ENCODE results near the gene PDE4D.

- TF ChIP-seq CTCF (IDR thresholded peaks at IDR 0.05; ENCODE audit: extremely low read depth in 1 of 2, insufficient read depth in 1 of 2, low read depth in 1 of 2, low read length in 2 of 2) (no peak), EZH2 (IDR thresholded peaks at IDR 0.05; ENCODE audit: borderline replicate concordance, low read depth, low read length, severe bottlenecking) (no peak), POLR2A (IDR thresholded peaks at IDR 0.05; ENCODE audit: low read depth, low read length) (no peak), POLR2AphosphoS5 (IDR thresholded peaks at IDR 0.05; ENCODE audit: insufficient read depth, low read depth, low read length) (no peak), JUN (IDR thresholded peaks at IDR 0.05; ENCODE audit: borderline replicate concordance, insufficient read depth, insufficient read length, low read depth) (no peak), MAX (IDR thresholded peaks at IDR 0.05; ENCODE audit: insufficient read depth, insufficient read length) (no peak), MYC (IDR thresholded peaks at IDR 0.05; ENCODE audit: low read depth, low read length) (no peak)
These were observed 963.0 kb downstream of the PDE4D start for GRCh38 chr5:58930520-58930919.

Measured in endothelial cell of umbilical vein (primary cell).